RWPE2 (cell line): Measurements from ENCODE around the gene DNAI1.
"Not testable (repeated sequence)": the region's sequence is repeated elsewhere in the genome, so short reads cannot be mapped to it uniquely, and the experiment has no call there.

Experiments used
- ATAC-seq: fragments of 200-7000 bp; cut with Tn5 transposase; 3 replicates; pipeline ENCODE4 v1.9.1; 2021; ENCODE audit warnings: low read depth
- DNase-seq: peaks from one replicate; pipeline ENCODE4 v3.0.0-alpha.2; 2020; ENCODE audit warnings: low spot score
- H3K27ac ChIP-seq: fragments of 450-650 bp; 2 replicates; pipeline ENCODE4 v1.5.1; 2017; ENCODE audit warnings: mild to moderate bottlenecking; ENCODE audit not compliant: poor library complexity, severe bottlenecking
- H3K27me3 ChIP-seq: fragments of 250-450 bp; sonication (Bioruptor Pico); 2 replicates; pipeline ENCODE4 v1.5.1; 2021; ENCODE audit warnings: mild to moderate bottlenecking, moderate library complexity; ENCODE audit not compliant: insufficient read depth, poor library complexity, severe bottlenecking
- H3K36me3 ChIP-seq: fragments of 250-450 bp; sonication (Bioruptor Pico); 2 replicates; pipeline ENCODE4 v1.5.1; 2020; ENCODE audit warnings: low read depth, mild to moderate bottlenecking, moderate library complexity
- H3K4me1 ChIP-seq: fragments of 250-450 bp; sonication (Bioruptor Pico); 2 replicates; pipeline ENCODE4 v1.5.1; 2021; ENCODE audit warnings: mild to moderate bottlenecking, moderate library complexity; ENCODE audit not compliant: insufficient read depth, poor library complexity, severe bottlenecking
- H3K4me3 ChIP-seq: fragments of 250-450 bp; sonication (Bioruptor Pico); 2 replicates; pipeline ENCODE4 v1.5.1; 2021; ENCODE audit warnings: mild to moderate bottlenecking, moderate library complexity; ENCODE audit not compliant: severe bottlenecking
- H3K9me3 ChIP-seq: fragments of 250-450 bp; sonication (Bioruptor Pico); 2 replicates; pipeline ENCODE4 v1.5.1; 2021; ENCODE audit warnings: mild to moderate bottlenecking, moderate library complexity; ENCODE audit not compliant: severe bottlenecking
- TF ChIP-seq, protein P1 (sequence below): fragments of 450-650 bp; IDR thresholded peaks from one replicate; pipeline ENCODE4 v1.5.1; 2017; ENCODE audit warnings: mild to moderate bottlenecking, moderate library complexity; ENCODE audit not compliant: poor library complexity, severe bottlenecking

The DNAI1 gene

GRCh38 chr9:34430843-34431437 is 27.7 kb upstream of the DNAI1 start:
- no peak overlapping the region for H3K4me3 ChIP-seq
- no peaks in the 10 kb centered on the region for H3K36me3 ChIP-seq
- no peak for DNase-seq
- no peaks in the 10 kb centered on the region for H3K4me1 ChIP-seq
- TF ChIP-seq, protein P1, sequence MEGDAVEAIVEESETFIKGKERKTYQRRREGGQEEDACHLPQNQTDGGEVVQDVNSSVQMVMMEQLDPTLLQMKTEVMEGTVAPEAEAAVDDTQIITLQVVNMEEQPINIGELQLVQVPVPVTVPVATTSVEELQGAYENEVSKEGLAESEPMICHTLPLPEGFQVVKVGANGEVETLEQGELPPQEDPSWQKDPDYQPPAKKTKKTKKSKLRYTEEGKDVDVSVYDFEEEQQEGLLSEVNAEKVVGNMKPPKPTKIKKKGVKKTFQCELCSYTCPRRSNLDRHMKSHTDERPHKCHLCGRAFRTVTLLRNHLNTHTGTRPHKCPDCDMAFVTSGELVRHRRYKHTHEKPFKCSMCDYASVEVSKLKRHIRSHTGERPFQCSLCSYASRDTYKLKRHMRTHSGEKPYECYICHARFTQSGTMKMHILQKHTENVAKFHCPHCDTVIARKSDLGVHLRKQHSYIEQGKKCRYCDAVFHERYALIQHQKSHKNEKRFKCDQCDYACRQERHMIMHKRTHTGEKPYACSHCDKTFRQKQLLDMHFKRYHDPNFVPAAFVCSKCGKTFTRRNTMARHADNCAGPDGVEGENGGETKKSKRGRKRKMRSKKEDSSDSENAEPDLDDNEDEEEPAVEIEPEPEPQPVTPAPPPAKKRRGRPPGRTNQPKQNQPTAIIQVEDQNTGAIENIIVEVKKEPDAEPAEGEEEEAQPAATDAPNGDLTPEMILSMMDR: no peak
- H3K27me3 ChIP-seq: no peaks in the 10 kb centered on the region
- ATAC-seq: peak; percentile 77
- no peak overlapping the region for H3K27ac ChIP-seq
- no peaks in the 10 kb centered on the region for H3K9me3 ChIP-seq

- no peak overlapping the region for H3K27ac ChIP-seq
- no peaks in the 10 kb centered on the region for H3K36me3 ChIP-seq
- TF ChIP-seq, protein P1: no peak
- no peak for DNase-seq
- no peaks in the 10 kb centered on the region for H3K27me3 ChIP-seq
- H3K9me3 ChIP-seq: no peaks in the 10 kb centered on the region
- no peak overlapping the region for H3K4me3 ChIP-seq
- no peaks in the 10 kb centered on the region for H3K4me1 ChIP-seq
- ATAC-seq: no peak
Observed at GRCh38 chr9:34431667-34432066, 26.9 kb upstream of the DNAI1 start.

DNA sequence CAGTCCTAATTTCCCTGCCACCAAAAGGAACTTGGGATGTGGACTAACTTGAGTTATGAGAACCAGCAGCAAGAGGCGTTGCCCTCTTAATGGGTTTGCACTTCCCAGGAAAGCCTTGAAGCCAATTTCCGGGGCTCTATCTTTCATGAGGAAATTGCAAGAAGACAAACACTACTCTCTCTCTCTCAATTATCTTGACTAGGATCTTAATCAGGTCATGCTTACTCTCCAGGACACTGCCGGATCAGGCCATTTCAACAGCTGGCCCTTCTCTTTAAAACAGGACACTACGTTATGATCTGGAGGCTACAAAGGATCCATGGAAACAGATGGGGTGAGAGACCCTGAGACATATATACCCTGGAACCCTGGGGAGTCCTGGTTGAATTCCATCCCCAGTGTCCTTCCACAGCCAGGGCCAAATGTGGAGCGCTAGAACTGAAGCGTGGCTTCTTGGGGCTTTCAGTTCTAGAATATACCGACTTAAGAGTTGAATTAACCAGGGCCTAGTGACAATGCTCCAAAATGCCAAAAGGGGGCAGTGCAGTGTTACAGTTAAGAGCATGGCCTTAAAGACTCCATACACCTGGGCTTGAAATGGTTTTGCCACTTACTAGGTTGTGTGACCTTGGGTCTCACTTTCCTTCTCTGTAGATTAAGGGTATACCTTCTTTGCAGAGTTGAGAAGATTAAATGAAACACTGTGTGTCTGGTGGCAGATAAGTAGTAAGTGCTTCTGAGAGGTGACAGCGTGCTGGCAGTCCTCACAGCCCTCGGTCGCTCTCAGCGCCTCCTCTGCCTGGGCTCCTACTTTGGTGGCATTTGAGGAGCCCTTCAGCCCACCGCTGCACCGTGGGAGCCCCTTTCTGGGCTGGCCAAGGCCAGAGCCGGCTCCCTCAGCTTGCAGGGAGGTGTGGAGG is 21.3 kb upstream of the DNAI1 start:
- peak; percentile 68 for ATAC-seq
- Histone ChIP-seq H3K27ac (no peak overlapping the region), H3K4me1 (peaks cover 7% of the 10 kb centered on the region), H3K36me3 (no peaks in the 10 kb centered on the region), H3K4me3 (no peak overlapping the region), H3K9me3 (no peaks in the 10 kb centered on the region), H3K27me3 (no peaks in the 10 kb centered on the region)
- no peak for DNase-seq
- TF ChIP-seq, protein P1: peak; percentile 83

- H3K4me3 ChIP-seq, ATAC-seq, H3K9me3 ChIP-seq, H3K27ac ChIP-seq, DNase-seq, H3K27me3 ChIP-seq, H3K36me3 ChIP-seq, H3K4me1 ChIP-seq: not testable (repeated sequence)
Observed at GRCh38 chr9:34437926-34438307, 20.7 kb upstream of the DNAI1 start.

GRCh38 chr9:34438465-34438864 is 20.1 kb upstream of the DNAI1 start:
- not testable (repeated sequence) for H3K36me3 ChIP-seq, H3K27me3 ChIP-seq, H3K4me3 ChIP-seq, H3K27ac ChIP-seq, H3K4me1 ChIP-seq, DNase-seq, H3K9me3 ChIP-seq, ATAC-seq
